Neural progenitor cell (in vitro differentiated cells): ENCODE results near the gene MYO3A.

Experiments used
- EZH2 ChIP-seq: fragments of 200-600 bp; sonication (generic); IDR thresholded peaks from 2 replicates; pipeline ENCODE4 v1.6.1; 2017; ENCODE audit warnings: antibody characterized with exemption, mild to moderate bottlenecking, moderate library complexity
- EZH2phosphoT487 ChIP-seq: fragments of 200-600 bp; sonication (generic); IDR thresholded peaks from 2 replicates; pipeline ENCODE4 v1.6.1; 2017; ENCODE audit warnings: antibody characterized with exemption

GRCh38 chr10:25938405-25938804, 4.4 kb downstream of the MYO3A start:
- TF ChIP-seq EZH2 (no peak), EZH2phosphoT487 (no peak)
